Measurements from ENCODE around the gene PHF21B. TPM values are rescaled to one million over a fixed set of nuclear protein-coding genes. Genes with fewer than 3 reads are reported as not detected.
"Not testable (repeated sequence)": the region's sequence is repeated elsewhere in the genome, so short reads cannot be mapped to it uniquely, and the experiment has no call there.

Gene PHF21B
- total and polyA plus RNA-seq, 2 donors (not counting 3 experiments of a cell fraction or from before 2014, with no cell fraction given), result not detected

- H4K20me1 ChIP-seq (replicated peaks; ENCODE audit: control insufficient read depth, extremely low read depth, insufficient read depth, low read length); POLR2A ChIA-PET; H3K4me1 ChIP-seq (ENCODE audit: control insufficient read depth, extremely low read depth, insufficient read depth, low read length); H2AFZ ChIP-seq (ENCODE audit: low read depth, low read length); intact Hi-C loops (cut with micrococcal nuclease); FAIRE-seq; dilution Hi-C loops (cut with MboI; ENCODE audit: extremely low pct_ligation_motif_present, low sequenced_read_pairs); H3K79me2 ChIP-seq (ENCODE audit: control insufficient read depth, insufficient read depth, low read length); DNase-seq (ENCODE audit: low read depth, low spot score); H3K4me2 ChIP-seq (ENCODE audit: insufficient read depth, low read length); H3K9me3 ChIP-seq (replicated peaks; ENCODE audit: control insufficient read depth, insufficient read depth, low read length); H3K27ac ChIP-seq (ENCODE audit: insufficient read depth, low read depth, low read length); H3K36me3 ChIP-seq (ENCODE audit: control insufficient read depth in 2 of 2, extremely low read depth in 1 of 2, insufficient read depth in 2 of 2, low read length in 2 of 2); BruUV-seq (replicated peaks); H3K4me3 ChIP-seq (replicated peaks in 1 of 3; ENCODE audit: insufficient read depth in 1 of 3, low read depth in 1 of 3, low read length in 3 of 3); H3K9ac ChIP-seq (replicated peaks; ENCODE audit: extremely low read depth, insufficient read depth, low read length); CTCF ChIA-PET; H3K9me1 ChIP-seq (replicated peaks; ENCODE audit: control insufficient read depth, extremely low read depth, insufficient read depth, low read length); H3K27me3 ChIP-seq (ENCODE audit: control insufficient read depth in 2 of 2, insufficient read depth in 2 of 2, low read length in 2 of 2): not testable (repeated sequence)
Observed at GRCh38 chr22:44903164-44903563, 106.6 kb downstream of the PHF21B start.

GRCh38 chr22:44901301-44901700 lies 108.5 kb downstream of the PHF21B start:
- no peak for TF ChIP-seq EZH2 (IDR thresholded peaks at IDR 0.05; ENCODE audit: borderline replicate concordance, low read depth, low read length, severe bottlenecking)
- H3K4me2 ChIP-seq (ENCODE audit: insufficient read depth, low read length), result no peak overlapping the region
- H3K4me1 ChIP-seq (ENCODE audit: control insufficient read depth, extremely low read depth, insufficient read depth, low read length), result no peaks in the 10 kb centered on the region
- no TSS peak for BruUV-seq (replicated peaks)
- H3K79me2 ChIP-seq (ENCODE audit: control insufficient read depth, insufficient read depth, low read length), result no peaks in the 10 kb centered on the region
- FAIRE-seq (no peak), DNase-seq (ENCODE audit: low read depth, low spot score) (no peak)
- CTCF ChIA-PET, result no interaction called here
- no peaks in the 10 kb centered on the region for H4K20me1 ChIP-seq (replicated peaks; ENCODE audit: control insufficient read depth, extremely low read depth, insufficient read depth, low read length)
- H3K4me3 ChIP-seq (replicated peaks in 1 of 3; ENCODE audit: insufficient read depth in 1 of 3, low read depth in 1 of 3, low read length in 3 of 3), result no peak overlapping the region
- dilution Hi-C loops (cut with MboI; ENCODE audit: extremely low pct_ligation_motif_present, low sequenced_read_pairs) (no loop called here), intact Hi-C loops (cut with micrococcal nuclease) (no loop called here)
- no peak overlapping the region for H3K9ac ChIP-seq (replicated peaks; ENCODE audit: extremely low read depth, insufficient read depth, low read length)
- H3K27ac ChIP-seq (ENCODE audit: insufficient read depth, low read depth, low read length), result no peak overlapping the region
- POLR2A ChIA-PET, result no interaction called here
- H2AFZ ChIP-seq (ENCODE audit: low read depth, low read length), result no peak overlapping the region
- H3K36me3 ChIP-seq (ENCODE audit: control insufficient read depth in 2 of 2, extremely low read depth in 1 of 2, insufficient read depth in 2 of 2, low read length in 2 of 2), result no peaks in the 10 kb centered on the region
- no peaks in the 10 kb centered on the region for H3K9me1 ChIP-seq (replicated peaks; ENCODE audit: control insufficient read depth, extremely low read depth, insufficient read depth, low read length)
- H3K27me3 ChIP-seq (ENCODE audit: control insufficient read depth in 2 of 2, insufficient read depth in 2 of 2, low read length in 2 of 2), result no peaks in the 10 kb centered on the region
- peaks cover 9% of the 10 kb centered on the region for H3K9me3 ChIP-seq (replicated peaks; ENCODE audit: control insufficient read depth, insufficient read depth, low read length)

- H3K4me2 ChIP-seq (ENCODE audit: insufficient read depth, low read length), result no peak overlapping the region
- no peak overlapping the region for H3K9ac ChIP-seq (replicated peaks; ENCODE audit: extremely low read depth, insufficient read depth, low read length)
- BruUV-seq (replicated peaks), result no TSS peak
- dilution Hi-C loops (cut with MboI; ENCODE audit: extremely low pct_ligation_motif_present, low sequenced_read_pairs), result no loop called here
- H3K27ac ChIP-seq (ENCODE audit: insufficient read depth, low read depth, low read length), result no peak overlapping the region
- no peaks in the 10 kb centered on the region for H3K9me1 ChIP-seq (replicated peaks; ENCODE audit: control insufficient read depth, extremely low read depth, insufficient read depth, low read length)
- H3K4me1 ChIP-seq (ENCODE audit: control insufficient read depth, extremely low read depth, insufficient read depth, low read length), result no peaks in the 10 kb centered on the region
- no peak overlapping the region for H3K4me3 ChIP-seq (replicated peaks in 1 of 3; ENCODE audit: insufficient read depth in 1 of 3, low read depth in 1 of 3, low read length in 3 of 3)
- TF ChIP-seq JUN (IDR thresholded peaks at IDR 0.05; ENCODE audit: borderline replicate concordance, insufficient read depth, insufficient read length, low read depth) (no peak), FOS (IDR thresholded peaks at IDR 0.05; ENCODE audit: borderline replicate concordance, insufficient read depth, low read length) (no peak), GATA2 (IDR thresholded peaks at IDR 0.05; ENCODE audit: insufficient read depth, insufficient read length, low read depth, low read length) (no peak), POLR2AphosphoS5 (IDR thresholded peaks at IDR 0.05; ENCODE audit: insufficient read depth, low read depth, low read length) (no peak), POLR2A (IDR thresholded peaks at IDR 0.05; ENCODE audit: low read depth, low read length) (no peak), MYC (IDR thresholded peaks at IDR 0.05; ENCODE audit: low read depth, low read length) (no peak)
- no peaks in the 10 kb centered on the region for H3K27me3 ChIP-seq (ENCODE audit: control insufficient read depth in 2 of 2, insufficient read depth in 2 of 2, low read length in 2 of 2)
- no peak overlapping the region for H2AFZ ChIP-seq (ENCODE audit: low read depth, low read length)
- FAIRE-seq (no peak), DNase-seq (ENCODE audit: low read depth, low spot score) (no peak)
- ChIA-PET POLR2A (no interaction called here), CTCF (no interaction called here)
- no peaks in the 10 kb centered on the region for H3K79me2 ChIP-seq (ENCODE audit: control insufficient read depth, insufficient read depth, low read length)
- H3K9me3 ChIP-seq (replicated peaks; ENCODE audit: control insufficient read depth, insufficient read depth, low read length), result peaks cover 9% of the 10 kb centered on the region
- intact Hi-C loops (cut with micrococcal nuclease), result no loop called here
- no peaks in the 10 kb centered on the region for H3K36me3 ChIP-seq (ENCODE audit: control insufficient read depth in 2 of 2, extremely low read depth in 1 of 2, insufficient read depth in 2 of 2, low read length in 2 of 2)
- no peaks in the 10 kb centered on the region for H4K20me1 ChIP-seq (replicated peaks; ENCODE audit: control insufficient read depth, extremely low read depth, insufficient read depth, low read length)
Observed at GRCh38 chr22:44898236-44898635, 111.6 kb downstream of the PHF21B start.
